ENCODE data around the gene SLC51A.

- no peak for TF ChIP-seq SUZ12 (IDR thresholded peaks at IDR 0.05; ENCODE audit: extremely low read depth, insufficient read depth, insufficient read length)
- no peak for TF ChIP-seq YY1 (IDR thresholded peaks at IDR 0.05; ENCODE audit: insufficient read depth, insufficient read length)
These were observed 56.5 kb downstream of the SLC51A start for GRCh38 chr3:196272826-196273225.

Measured in NT2/D1 (cell line).